K562 (cell line): ENCODE results near the gene SUPT5H. TPM values are rescaled to one million over a fixed set of nuclear protein-coding genes. Genes with fewer than 3 reads are reported as not detected.

ENCODE experiments used
- BHLHE40 ChIP-seq: IDR thresholded peaks from 2 replicates; pipeline ENCODE4 v1.6.1; 2011; ENCODE audit warnings: low read length, improper control_type of control experiment
- CC2D1A ChIP-seq: fragments of 450-650 bp; IDR thresholded peaks from 2 replicates; pipeline ENCODE4 v1.6.1; 2017; ENCODE audit warnings: mild to moderate bottlenecking
- EGR1 ChIP-seq: fragments of 450-650 bp; conservative IDR thresholded peaks from 2 replicates; pipeline ENCODE4 v1.6.1; 2017; ENCODE audit warnings: mild to moderate bottlenecking
- EP400 ChIP-seq: fragments of 450-650 bp; IDR thresholded peaks from 2 replicates; pipeline ENCODE4 v1.6.1; 2017; ENCODE audit warnings: antibody characterized with exemption, mild to moderate bottlenecking, moderate library complexity
- HLTF ChIP-seq: fragments of 450-650 bp; IDR thresholded peaks from 2 replicates; pipeline ENCODE4 v1.6.1; 2016
- HMBOX1 ChIP-seq: sonication (generic); IDR thresholded peaks from 2 replicates; pipeline ENCODE4 v1.6.1; 2016
- HMG20B ChIP-seq: fragments of 250-450 bp; sonication (Bioruptor Pico); IDR thresholded peaks from 2 replicates; pipeline ENCODE4 v1.5.0; 2021; ENCODE audit warnings: mild to moderate bottlenecking
- LCOR ChIP-seq: sonication (generic); formaldehyde crosslinking; IDR thresholded peaks from 2 replicates; pipeline ENCODE4 v1.8.0; 2022; ENCODE audit warnings: mild to moderate bottlenecking, missing genetic modification reagents
- OTX1 ChIP-seq: fragments of 450-650 bp; formaldehyde crosslinking; IDR thresholded peaks from 2 replicates; pipeline ENCODE4 v1.4.0; 2022; ENCODE audit warnings: mild to moderate bottlenecking
- PREB ChIP-seq: sonication (generic); formaldehyde crosslinking; IDR thresholded peaks from 2 replicates; pipeline ENCODE4 v1.8.1; 2023; ENCODE audit warnings: mild to moderate bottlenecking, missing genetic modification reagents
- RBM34 ChIP-seq: fragments of 200-400 bp; formaldehyde crosslinking; IDR thresholded peaks from 2 replicates; pipeline ENCODE4 v1.6.1; 2018; ENCODE audit warnings: low read length, borderline replicate concordance; ENCODE audit not compliant: insufficient read depth
- SP1 ChIP-seq: sonication (generic); formaldehyde crosslinking; IDR thresholded peaks from 2 replicates; pipeline ENCODE4 v1.8.1; 2022; ENCODE audit warnings: mild to moderate bottlenecking, missing genetic modification reagents
- THRB ChIP-seq: fragments of 450-650 bp; formaldehyde crosslinking; conservative IDR thresholded peaks from 2 replicates; pipeline ENCODE4 v1.4.0; 2022; ENCODE audit warnings: mild to moderate bottlenecking, missing genetic modification characterization
- TRIM28 ChIP-seq: fragments of 450-650 bp; IDR thresholded peaks from 2 replicates; pipeline ENCODE4 v1.6.1; 2017
- TSHZ1 ChIP-seq: fragments of 250-450 bp; sonication (Bioruptor Pico); IDR thresholded peaks from 2 replicates; pipeline ENCODE4 v1.4.0; 2020; ENCODE audit warnings: mild to moderate bottlenecking, moderate library complexity
- ZBTB1 ChIP-seq: sonication (generic); formaldehyde crosslinking; IDR thresholded peaks from 2 replicates; pipeline ENCODE4 v1.8.1; 2023; ENCODE audit warnings: missing genetic modification reagents, low read depth, mild to moderate bottlenecking, borderline replicate concordance
- ZBTB8A ChIP-seq: fragments of 450-650 bp; IDR thresholded peaks from 2 replicates; pipeline ENCODE4 v1.6.1; 2018; ENCODE audit warnings: mild to moderate bottlenecking, moderate library complexity; ENCODE audit not compliant: partially characterized antibody
- ZFP30 ChIP-seq: fragments of 250-450 bp; sonication (Bioruptor Pico); IDR thresholded peaks from 2 replicates; pipeline ENCODE4 v1.8.0; 2022; ENCODE audit warnings: moderate library complexity, mild to moderate bottlenecking, inconsistent platforms, borderline replicate concordance
- ZFP36 ChIP-seq: fragments of 150-350 bp; IDR thresholded peaks from 2 replicates; pipeline ENCODE4 v1.6.1; 2018; ENCODE audit warnings: low read length, low read depth; ENCODE audit not compliant: partially characterized antibody
- ZNF146 ChIP-seq: IDR thresholded peaks from one replicate; pipeline ENCODE4 v1.6.1; 2018; ENCODE audit warnings: missing compliant biosample characterization; ENCODE audit not compliant: unreplicated experiment
- ZNF197 ChIP-seq: fragments of 200-800 bp; sonication (Bioruptor generic); IDR thresholded peaks from 2 replicates; pipeline ENCODE4 v1.6.1; 2016; ENCODE audit warnings: low read depth, missing genetic modification characterization, missing compliant biosample characterization
- ZNF316 ChIP-seq: fragments of 450-650 bp; IDR thresholded peaks from 2 replicates; pipeline ENCODE4 v1.6.1; 2016
- ZNF766 ChIP-seq: fragments of 200-800 bp; sonication (Bioruptor generic); conservative IDR thresholded peaks from 2 replicates; pipeline ENCODE4 v1.6.1; 2016; ENCODE audit warnings: missing genetic modification characterization, missing compliant biosample characterization
- polyA plus RNA-seq, 8 experiments: library from polyadenylated mRNA; depleted of rRNA in 4 of 8; stranded (reverse) in 5 of 8; unstranded in 3 of 8; fragments of >200 nt; fragmentation: Nextera tagmentation in 2 of 8; fragmentation: Illumina TruSeq in 1 of 8; extraction: Ambion mirVana in 2 of 8; extraction: Trizol in 1 of 8; gene quantifications; 2 replicates each; pipeline versions ENCODE4 v1.2.1 to v1.2.3, GENCODE V29; 2011 to 2014; ENCODE audit warnings: inconsistent platforms in 1 of 8, missing spikeins in 1 of 8
- total RNA-seq, 7 experiments: library from RNA; depleted of rRNA in 6 of 7; stranded (reverse); fragments of >200 nt in 6 of 7; fragmentation: Illumina TruSeq in 2 of 7; extraction: Trizol in 2 of 7; gene quantifications; 2 replicates each; pipeline versions ENCODE4 v1.2.1 to v1.2.3, GENCODE V29; 2011 to 2021; ENCODE audit warnings: low replicate concordance in 1 of 7

SUPT5H gene
- total and polyA plus RNA-seq, 9 of the 15 experiments (the other 6 are each of a cell fraction or from before 2014, with no cell fraction given), result 13.3 to 85.9 (median 35.9) TPM

GRCh38 chr19:39405958-39406655 is 39.3 kb upstream of the SUPT5H start (continued):
- TF ChIP-seq THRB (CRISPR knock-in tag) (peak; percentile 73; the same call in 1 of the 2 replicates), RBM34 (no peak), TRIM28 (0 out of 2 replicates have a peak, but pooled peaks have one; percentile 27), ZFP30 (CRISPR knock-in tag) (no peak), SP1 (CRISPR knock-in tag) (0 out of 2 replicates have a peak, but pooled peaks have one; percentile 28), CC2D1A (peak; percentile 47), LCOR (CRISPR knock-in tag) (no peak), ZNF766 (CRISPR knock-in tag) (no peak), OTX1 (peak; percentile 57; the same call in 1 of the 2 replicates), HMG20B (CRISPR knock-in tag) (no peak), ZBTB1 (no peak), ZNF316 (peak; percentile 43), ZNF146 (CRISPR knock-in tag) (no peak), HLTF (peak; percentile 80; the same call in 1 of the 2 replicates), BHLHE40 (peak; percentile 15; the same call in 1 of the 2 replicates), ZNF197 (CRISPR knock-in tag) (no peak), ZBTB8A (no peak), EP400 (0 out of 2 replicates have a peak, but pooled peaks have one; percentile 38), EGR1 (peak; percentile 44; the same call in 1 of the 2 replicates), TSHZ1 (CRISPR knock-in tag) (no peak), ZFP36 (no peak), PREB (CRISPR knock-in tag) (no peak), HMBOX1 (no peak)
